KG1 (cell line): ENCODE data around the gene RHOF.

Experiments
- DNase-seq: peaks from one replicate; lab custom pipeline; 2025; lab: John Stamatoyannopoulos, UW

The RHOF gene

GRCh38 chr12:121804417-121805111, 11.1 kb upstream of the RHOF start:
- DNase-seq, result peak; percentile 24

GRCh38 chr12:121803861-121804416, 10.5 kb upstream of the RHOF start, which contains the start of gene SETD1B:
Gene SETD1B, plus strand, starts transcription at chr12:121804009. Its CDS starts 729 bp downstream, at chr12:121804738.
- DNase-seq, result no peak

- DNase-seq, result peak; percentile 99
Measured at GRCh38 chr12:121802843-121803698, 9.6 kb upstream of the RHOF start.

- DNase-seq, result no peak
Measured at GRCh38 chr12:121802485-121802842, 9.0 kb upstream of the RHOF start.

GRCh38 chr12:121801595-121802484, 8.4 kb upstream of the RHOF start:
- peak; percentile 49 for DNase-seq

GRCh38 chr12:121800694-121801594, 7.5 kb upstream of the RHOF start:
- DNase-seq, result no peak

GRCh38 chr12:121799842-121800693, 6.6 kb upstream of the RHOF start:
- DNase-seq, result peak; percentile 26

- DNase-seq, result no peak
Measured at GRCh38 chr12:121799156-121799841, 5.8 kb upstream of the RHOF start.

- no peak for DNase-seq
Measured at GRCh38 chr12:121798787-121799155, 5.3 kb upstream of the RHOF start.

- no peak for DNase-seq
Measured at GRCh38 chr12:121797937-121798786, 4.7 kb upstream of the RHOF start.

- no peak for DNase-seq
Measured at GRCh38 chr12:121796855-121797751, 3.6 kb upstream of the RHOF start.

GRCh38 chr12:121795034-121795968, 1.8 kb upstream of the RHOF start:
- DNase-seq, result peak; percentile 59

GRCh38 chr12:121794534-121795033, 1.1 kb upstream of the RHOF start:
- DNase-seq, result no peak

GRCh38 chr12:121793838-121794533, 498 bp upstream of the RHOF start:
- peak; percentile 90 for DNase-seq
